Measurements from ENCODE around the gene PMEL.

GRCh38 chr12:55972911-55973598 lies 7.2 kb upstream of the PMEL start:
- no peak for TF ChIP-seq PBX3 (IDR thresholded peaks at IDR 0.05)
- TF ChIP-seq IRF3 (IDR thresholded peaks at IDR 0.05; ENCODE audit: low read depth, low read length): no peak
- TF ChIP-seq POLR2AphosphoS5 (IDR thresholded peaks at IDR 0.05; ENCODE audit: low read depth, low read length): no peak; the same call in 1 of the 2 replicates
- no peak for TF ChIP-seq MXI1 (IDR thresholded peaks at IDR 0.05; ENCODE audit: low read depth, low read length)
- no peak for TF ChIP-seq CTCF (IDR thresholded peaks at IDR 0.05)
- no peak for TF ChIP-seq JUND (IDR thresholded peaks at IDR 0.05)
- TF ChIP-seq SIN3A (IDR thresholded peaks at IDR 0.05; ENCODE audit: borderline replicate concordance, low read depth, low read length): no peak

All from SK-N-SH (cell line).